Measurements from ENCODE around the gene TMEM18.

DNA sequence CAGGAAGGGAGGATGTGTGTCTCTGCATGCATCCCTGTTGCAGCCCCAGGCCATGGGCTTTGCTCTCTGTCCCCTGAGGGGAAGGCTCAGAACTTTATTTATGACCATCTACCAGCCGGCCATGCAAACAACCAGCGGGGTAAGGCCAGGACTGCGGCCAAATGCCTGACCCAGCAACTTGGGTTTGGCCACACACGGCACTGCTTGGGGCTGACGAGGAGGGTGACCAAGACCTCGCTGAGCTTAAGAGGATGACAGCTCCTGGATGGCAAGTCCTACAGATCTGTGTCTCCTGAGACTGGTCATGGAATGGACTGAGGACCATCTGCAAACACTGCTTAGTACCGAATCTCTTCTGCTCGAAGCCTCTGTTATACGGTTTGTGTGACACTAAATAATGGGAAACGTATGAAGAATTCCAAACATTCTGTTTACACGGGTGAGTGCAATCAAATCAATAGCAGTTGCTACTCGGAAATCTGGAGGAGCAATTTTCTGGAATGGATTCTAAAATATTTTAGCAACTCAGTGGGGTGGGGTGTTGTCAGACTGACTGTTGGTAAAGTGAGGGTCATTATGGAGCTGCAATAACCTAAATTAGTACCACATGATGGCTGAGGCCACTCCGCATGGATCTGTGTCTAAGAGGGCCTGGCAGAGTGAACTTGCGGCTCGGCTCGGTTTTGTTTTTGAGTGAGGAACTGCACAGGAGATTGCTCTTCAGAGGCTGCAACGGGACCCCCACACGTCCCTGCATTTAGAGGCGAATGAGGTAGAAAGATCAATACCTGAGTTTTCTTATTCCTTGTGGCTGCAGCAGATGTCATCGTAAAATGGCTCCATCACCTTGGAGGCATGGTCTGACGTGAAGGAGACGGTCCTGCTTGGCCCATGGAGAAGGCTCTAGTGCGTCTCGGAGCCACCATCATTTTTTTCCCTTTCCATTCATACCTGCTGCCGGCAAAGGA lies 26.6 kb downstream of the TMEM18 start:
- TF ChIP-seq EP300 (IDR thresholded peaks at IDR 0.05) (no peak), POLR2A (IDR thresholded peaks at IDR 0.05) (no peak), POLR2AphosphoS5 (IDR thresholded peaks at IDR 0.05) (no peak)
- TF ChIP-seq, protein P1, sequence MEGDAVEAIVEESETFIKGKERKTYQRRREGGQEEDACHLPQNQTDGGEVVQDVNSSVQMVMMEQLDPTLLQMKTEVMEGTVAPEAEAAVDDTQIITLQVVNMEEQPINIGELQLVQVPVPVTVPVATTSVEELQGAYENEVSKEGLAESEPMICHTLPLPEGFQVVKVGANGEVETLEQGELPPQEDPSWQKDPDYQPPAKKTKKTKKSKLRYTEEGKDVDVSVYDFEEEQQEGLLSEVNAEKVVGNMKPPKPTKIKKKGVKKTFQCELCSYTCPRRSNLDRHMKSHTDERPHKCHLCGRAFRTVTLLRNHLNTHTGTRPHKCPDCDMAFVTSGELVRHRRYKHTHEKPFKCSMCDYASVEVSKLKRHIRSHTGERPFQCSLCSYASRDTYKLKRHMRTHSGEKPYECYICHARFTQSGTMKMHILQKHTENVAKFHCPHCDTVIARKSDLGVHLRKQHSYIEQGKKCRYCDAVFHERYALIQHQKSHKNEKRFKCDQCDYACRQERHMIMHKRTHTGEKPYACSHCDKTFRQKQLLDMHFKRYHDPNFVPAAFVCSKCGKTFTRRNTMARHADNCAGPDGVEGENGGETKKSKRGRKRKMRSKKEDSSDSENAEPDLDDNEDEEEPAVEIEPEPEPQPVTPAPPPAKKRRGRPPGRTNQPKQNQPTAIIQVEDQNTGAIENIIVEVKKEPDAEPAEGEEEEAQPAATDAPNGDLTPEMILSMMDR (IDR thresholded peaks at IDR 0.05): no peak
